Esophagus mucosa (tissue), 1 donor: Measurements from ENCODE around the gene ABCC4. TPM values are rescaled to one million over a fixed set of nuclear protein-coding genes. Genes with fewer than 3 reads are reported as not detected.
A peak's percentile ranks its signal among the peaks of the same experiment; 100 is the strongest.
"Not testable (repeated sequence)": the region's sequence is repeated elsewhere in the genome, so short reads cannot be mapped to it uniquely, and the experiment has no call there.

Experiments used
- ATAC-seq: fragments of 200-7000 bp; cut with Tn5 transposase; one replicate; pipeline ENCODE4 v1.9.1; 2020
- total RNA-seq: library from RNA; stranded (reverse); gene quantifications from one replicate; pipeline ENCODE4 v1.2.4, GENCODE V29; 2023
- donor health status: DM: yes; HTN: yes; CAD: no.

The ABCC4 gene
- total RNA-seq, 1 donor from 2014 or later = 4.4 TPM

- ATAC-seq = no peak
These were observed 74.1 kb downstream of the ABCC4 start for GRCh38 chr13:95226932-95227695.

- ATAC-seq = peak; percentile 39
These were observed 74.8 kb downstream of the ABCC4 start for GRCh38 chr13:95226476-95226875.

- peak; percentile 76 for ATAC-seq
These were observed 75.2 kb downstream of the ABCC4 start for GRCh38 chr13:95226050-95226449.

GRCh38 chr13:95224064-95224463 is 77.2 kb downstream of the ABCC4 start:
- ATAC-seq = no peak

- ATAC-seq = no peak
These were observed 78.6 kb downstream of the ABCC4 start for GRCh38 chr13:95222733-95223018.

GRCh38 chr13:95221971-95222732 is 79.1 kb downstream of the ABCC4 start:
- peak; percentile 31 for ATAC-seq

GRCh38 chr13:95220611-95221010 is 80.6 kb downstream of the ABCC4 start:
- no peak for ATAC-seq

GRCh38 chr13:95217920-95218830 is 83.1 kb downstream of the ABCC4 start:
- ATAC-seq = no peak

- ATAC-seq = no peak
These were observed 85.1 kb downstream of the ABCC4 start for GRCh38 chr13:95216182-95216581.

- no peak for ATAC-seq
These were observed 88.0 kb downstream of the ABCC4 start for GRCh38 chr13:95212983-95213850.

- no peak for ATAC-seq
These were observed 92.1 kb downstream of the ABCC4 start for GRCh38 chr13:95209109-95209508.

GRCh38 chr13:95207769-95208366 is 93.4 kb downstream of the ABCC4 start:
- no peak for ATAC-seq

GRCh38 chr13:95206116-95206515 is 95.1 kb downstream of the ABCC4 start:
- ATAC-seq = no peak

- no peak for ATAC-seq
These were observed 97.0 kb downstream of the ABCC4 start for GRCh38 chr13:95204231-95204765.

- ATAC-seq = no peak
These were observed 99.2 kb downstream of the ABCC4 start for GRCh38 chr13:95201814-95202651.

- ATAC-seq = not testable (repeated sequence)
These were observed 100.8 kb downstream of the ABCC4 start for GRCh38 chr13:95200386-95200957.

GRCh38 chr13:95199896-95200295 is 101.4 kb downstream of the ABCC4 start:
- ATAC-seq = no peak

- ATAC-seq = not testable (repeated sequence)
These were observed 102.6 kb downstream of the ABCC4 start for GRCh38 chr13:95198606-95199005.

- ATAC-seq = no peak
These were observed 103.7 kb downstream of the ABCC4 start for GRCh38 chr13:95197548-95197947.

GRCh38 chr13:95195146-95195545 is 106.1 kb downstream of the ABCC4 start:
- ATAC-seq = no peak
